ENCODE measurements around the gene CDKAL1. TPM values are rescaled to one million over a fixed set of nuclear protein-coding genes. Genes with fewer than 3 reads are reported as not detected.

The CDKAL1 gene
- total RNA-seq, 4 donors from 2014 or later = 10.3 to 11.2 (median 10.5) TPM

DNA sequence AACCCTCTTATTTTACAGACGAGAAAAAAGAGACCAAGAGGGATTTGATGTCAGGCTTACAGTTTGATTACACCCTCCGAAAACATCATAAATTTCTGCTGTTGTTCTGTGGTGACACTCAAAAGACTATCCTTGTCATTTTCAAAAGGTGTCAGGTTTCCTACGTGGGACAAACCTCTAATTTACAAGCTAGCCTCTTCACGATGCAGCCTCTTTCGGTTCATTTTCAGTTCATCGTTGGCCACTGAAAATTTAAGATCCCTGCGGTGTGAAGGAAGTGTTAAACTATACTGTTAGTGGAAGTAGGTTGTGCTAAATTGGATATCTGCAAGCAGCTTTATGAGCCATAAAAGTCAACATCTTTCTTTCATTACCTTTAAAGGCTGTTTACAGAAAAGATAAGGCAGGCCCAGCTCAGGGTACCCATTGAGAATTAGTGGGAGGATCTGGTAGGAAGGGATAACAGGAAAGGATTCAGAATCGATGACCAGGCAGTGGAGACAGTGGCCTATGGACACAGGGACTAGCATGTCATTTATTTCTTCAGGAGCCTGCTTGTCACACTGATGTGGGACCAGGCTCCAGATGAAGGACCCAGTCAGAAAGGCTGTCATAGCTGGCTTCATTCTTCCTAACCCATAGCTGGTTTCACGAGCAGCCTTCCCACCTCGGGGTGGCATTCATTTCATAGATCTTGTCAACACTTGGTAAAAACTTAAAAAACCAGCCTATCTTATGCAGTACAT, 730.2 kb downstream of the CDKAL1 start:
- no peaks in the 10 kb centered on the region for H3K27me3 ChIP-seq
- no peak overlapping the region for H3K4me3 ChIP-seq
- no peaks in the 10 kb centered on the region for H3K36me3 ChIP-seq
- intact Hi-C loops (cut with DNase I) = no loop called here
- WGBS = 89% methylated on average over 10 of the region's 10 CpGs
- no peak for TF ChIP-seq EP300 (IDR thresholded peaks at IDR 0.05)
- no peak for TF ChIP-seq POLR2A (IDR thresholded peaks at IDR 0.05; ENCODE audit: low read depth)
- no peak for TF ChIP-seq POLR2AphosphoS5 (IDR thresholded peaks at IDR 0.05)
- TF ChIP-seq, protein P1, sequence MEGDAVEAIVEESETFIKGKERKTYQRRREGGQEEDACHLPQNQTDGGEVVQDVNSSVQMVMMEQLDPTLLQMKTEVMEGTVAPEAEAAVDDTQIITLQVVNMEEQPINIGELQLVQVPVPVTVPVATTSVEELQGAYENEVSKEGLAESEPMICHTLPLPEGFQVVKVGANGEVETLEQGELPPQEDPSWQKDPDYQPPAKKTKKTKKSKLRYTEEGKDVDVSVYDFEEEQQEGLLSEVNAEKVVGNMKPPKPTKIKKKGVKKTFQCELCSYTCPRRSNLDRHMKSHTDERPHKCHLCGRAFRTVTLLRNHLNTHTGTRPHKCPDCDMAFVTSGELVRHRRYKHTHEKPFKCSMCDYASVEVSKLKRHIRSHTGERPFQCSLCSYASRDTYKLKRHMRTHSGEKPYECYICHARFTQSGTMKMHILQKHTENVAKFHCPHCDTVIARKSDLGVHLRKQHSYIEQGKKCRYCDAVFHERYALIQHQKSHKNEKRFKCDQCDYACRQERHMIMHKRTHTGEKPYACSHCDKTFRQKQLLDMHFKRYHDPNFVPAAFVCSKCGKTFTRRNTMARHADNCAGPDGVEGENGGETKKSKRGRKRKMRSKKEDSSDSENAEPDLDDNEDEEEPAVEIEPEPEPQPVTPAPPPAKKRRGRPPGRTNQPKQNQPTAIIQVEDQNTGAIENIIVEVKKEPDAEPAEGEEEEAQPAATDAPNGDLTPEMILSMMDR (IDR thresholded peaks at IDR 0.05) = no peak
- H3K27ac ChIP-seq (replicated peaks in 1 of 4) = no peak overlapping the region
- DNase-seq (ENCODE audit: extremely low spot score) = no peak
- no peaks in the 10 kb centered on the region for H3K4me1 ChIP-seq
- no peaks in the 10 kb centered on the region for H3K9me3 ChIP-seq

DNA sequence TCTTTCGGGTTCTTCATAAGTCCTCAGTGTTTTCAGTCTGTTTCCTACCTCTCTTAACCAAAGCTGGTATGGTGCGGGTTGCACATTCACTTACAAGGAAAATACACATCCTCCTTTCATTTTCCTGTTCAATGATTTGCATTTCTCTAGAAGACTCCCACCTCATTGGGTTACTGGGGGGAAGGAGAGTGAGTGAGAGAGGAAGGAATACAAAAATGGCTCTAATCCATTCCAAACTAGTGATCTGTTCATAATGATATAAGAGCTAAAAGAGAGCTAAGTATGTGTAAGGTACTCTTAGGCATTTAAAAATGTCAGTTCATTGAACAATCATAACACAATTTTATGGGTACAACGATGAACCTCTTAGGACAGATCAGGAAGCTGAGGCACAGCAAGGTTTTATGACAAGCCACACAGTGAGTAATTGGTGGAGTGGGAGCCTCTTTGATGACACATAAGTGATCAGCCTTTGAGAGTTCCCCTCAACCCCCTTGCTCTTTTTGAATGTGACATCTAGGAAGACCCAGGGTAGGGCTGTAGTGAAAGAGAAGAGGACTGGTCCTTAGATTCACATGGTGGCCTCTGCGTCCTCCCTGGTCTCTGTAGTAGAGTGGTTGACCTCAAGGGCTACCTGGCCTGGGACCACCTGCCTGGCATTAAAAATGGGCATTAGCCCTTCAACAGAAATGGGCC, 730.9 kb downstream of the CDKAL1 start:
- Histone ChIP-seq H3K4me3 (no peak overlapping the region), H3K36me3 (no peaks in the 10 kb centered on the region), H3K4me1 (no peaks in the 10 kb centered on the region), H3K9me3 (no peaks in the 10 kb centered on the region), H3K27me3 (no peaks in the 10 kb centered on the region), H3K27ac (replicated peaks in 1 of 4) (no peak overlapping the region)
- TF ChIP-seq POLR2A (IDR thresholded peaks at IDR 0.05; ENCODE audit: low read depth) (no peak), POLR2AphosphoS5 (IDR thresholded peaks at IDR 0.05) (no peak)
- DNase-seq (ENCODE audit: extremely low spot score) = no peak
- 97% methylated on average over 4 of the region's 4 CpGs for WGBS
- intact Hi-C loops (cut with DNase I) = no loop called here

DNA sequence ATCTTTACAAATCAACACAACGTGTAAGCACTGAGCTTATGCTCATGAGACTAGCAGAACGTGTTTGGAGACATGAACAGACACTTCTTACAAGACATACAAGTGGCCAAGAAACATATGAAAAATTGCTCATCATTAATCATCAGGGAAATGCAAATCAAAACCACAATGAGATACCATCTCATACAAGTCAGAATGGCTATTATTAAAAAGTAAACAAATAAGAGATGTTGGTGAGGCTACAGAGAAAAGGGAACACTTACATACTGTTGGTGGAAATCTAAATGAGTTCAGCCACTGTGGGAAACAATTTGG, 731.4 kb downstream of the CDKAL1 start:
- no peaks in the 10 kb centered on the region for H3K36me3 ChIP-seq
- TF ChIP-seq POLR2A (IDR thresholded peaks at IDR 0.05; ENCODE audit: low read depth) (no peak), POLR2AphosphoS5 (IDR thresholded peaks at IDR 0.05) (no peak), EP300 (IDR thresholded peaks at IDR 0.05) (no peak)
- TF ChIP-seq, protein P1 (IDR thresholded peaks at IDR 0.05) = no peak
- H3K27me3 ChIP-seq = no peaks in the 10 kb centered on the region
- H3K4me1 ChIP-seq = no peaks in the 10 kb centered on the region
- H3K9me3 ChIP-seq = no peaks in the 10 kb centered on the region
- no peak overlapping the region for H3K27ac ChIP-seq (replicated peaks in 1 of 4)
- DNase-seq (ENCODE audit: extremely low spot score) = no peak
- intact Hi-C loops (cut with DNase I) = no loop called here
- WGBS = 100% methylated on average over 1 of the region's 2 CpGs
- H3K4me3 ChIP-seq = no peak overlapping the region

DNA sequence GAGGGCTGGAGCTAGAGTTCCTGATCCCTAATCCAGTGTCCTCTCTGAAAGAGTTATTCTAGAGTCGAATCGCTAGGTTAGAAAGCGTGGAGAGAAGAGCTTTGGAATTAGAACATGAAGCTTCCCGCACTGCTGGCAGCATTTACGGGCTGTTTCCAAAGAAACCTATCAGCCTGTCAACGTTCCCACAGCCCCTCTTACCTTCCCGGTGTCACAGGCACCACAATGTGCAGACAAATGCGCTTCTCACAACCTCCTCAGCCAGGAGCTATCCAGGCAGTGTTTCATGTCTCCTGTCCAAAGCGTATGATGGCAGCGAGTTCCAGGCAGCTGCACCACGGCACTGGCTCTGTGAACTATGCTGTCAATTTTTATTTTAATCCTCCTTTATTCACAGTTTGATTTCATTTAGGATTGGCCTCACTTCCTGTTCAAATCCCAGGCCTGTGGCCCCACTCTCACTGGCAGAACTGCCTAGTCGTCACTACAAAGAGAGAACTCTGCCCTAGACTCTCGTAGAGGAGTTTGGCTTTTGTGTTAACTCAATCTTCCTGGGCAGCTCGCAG, 736.5 kb downstream of the CDKAL1 start:
- no peaks in the 10 kb centered on the region for H3K4me1 ChIP-seq
- WGBS = 84% methylated on average over 11 of the region's 14 CpGs

More for the DNA sequence above, 736.5 kb downstream of the CDKAL1 start:
- Histone ChIP-seq H3K27me3 (no peaks in the 10 kb centered on the region), H3K27ac (replicated peaks in 1 of 4) (no peak overlapping the region), H3K4me3 (no peak overlapping the region), H3K9me3 (peaks cover 0 to 7% (median 4%) of the 10 kb centered on the region in 4 donors), H3K36me3 (no peaks in the 10 kb centered on the region)
- DNase-seq (ENCODE audit: extremely low spot score) = no peak
- intact Hi-C loops (cut with DNase I) = no loop called here
- TF ChIP-seq POLR2AphosphoS5 (IDR thresholded peaks at IDR 0.05) (no peak), POLR2A (IDR thresholded peaks at IDR 0.05; ENCODE audit: low read depth) (no peak), EP300 (IDR thresholded peaks at IDR 0.05) (no peak)
- TF ChIP-seq, protein P1 (IDR thresholded peaks at IDR 0.05) = no peak

All from esophagus muscularis mucosa (tissue), 4 donors.